Neural cell (in vitro differentiated cells): ENCODE results near the gene DMXL1.

Experiments
- EP300 ChIP-seq: fragments of 450-650 bp; conservative IDR thresholded peaks from 2 replicates; pipeline ENCODE4 v1.6.1; 2014; ENCODE audit warnings: antibody characterized with exemption, mild to moderate bottlenecking, moderate library complexity; ENCODE audit not compliant: poor library complexity, severe bottlenecking
- EZH2 ChIP-seq: fragments of 200-600, 300-800 bp; shearing (Covaris generic), sonication (generic); IDR thresholded peaks from 2 replicates; pipeline ENCODE4 v1.6.1; 2014; ENCODE audit warnings: antibody characterized with exemption, low read length, borderline replicate concordance, mild to moderate bottlenecking; ENCODE audit not compliant: insufficient read depth, poor library complexity, severe bottlenecking
- REST ChIP-seq: IDR thresholded peaks from 2 replicates; pipeline ENCODE4 v1.6.1; 2012; ENCODE audit warnings: borderline replicate concordance
- TF ChIP-seq, protein P1 (sequence below): fragments of 450-650 bp; IDR thresholded peaks from 2 replicates; pipeline ENCODE4 v1.5.1; 2014; ENCODE audit warnings: antibody characterized with exemption, mild to moderate bottlenecking, moderate library complexity; ENCODE audit not compliant: poor library complexity, severe bottlenecking

DNA sequence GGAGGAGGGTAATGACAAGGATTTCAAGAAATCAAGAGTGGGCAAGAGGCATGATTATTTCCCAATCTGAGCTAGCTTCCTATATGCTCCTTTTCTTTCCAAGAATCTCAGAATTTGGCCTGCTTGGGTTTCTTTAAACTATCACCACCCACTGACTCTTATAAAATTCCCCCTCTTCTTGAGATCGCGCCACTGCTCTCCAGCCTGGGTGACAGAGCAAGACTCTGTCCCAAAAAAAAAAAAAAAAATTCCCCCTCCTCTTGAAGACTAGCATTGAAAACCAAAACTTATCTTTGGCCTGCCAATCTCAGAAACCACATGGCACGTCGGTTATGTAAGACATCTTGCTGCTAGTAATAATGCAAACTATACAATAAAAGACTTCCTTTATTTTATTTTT, 3.4 kb upstream of the DMXL1 start:
- TF ChIP-seq, protein P1, sequence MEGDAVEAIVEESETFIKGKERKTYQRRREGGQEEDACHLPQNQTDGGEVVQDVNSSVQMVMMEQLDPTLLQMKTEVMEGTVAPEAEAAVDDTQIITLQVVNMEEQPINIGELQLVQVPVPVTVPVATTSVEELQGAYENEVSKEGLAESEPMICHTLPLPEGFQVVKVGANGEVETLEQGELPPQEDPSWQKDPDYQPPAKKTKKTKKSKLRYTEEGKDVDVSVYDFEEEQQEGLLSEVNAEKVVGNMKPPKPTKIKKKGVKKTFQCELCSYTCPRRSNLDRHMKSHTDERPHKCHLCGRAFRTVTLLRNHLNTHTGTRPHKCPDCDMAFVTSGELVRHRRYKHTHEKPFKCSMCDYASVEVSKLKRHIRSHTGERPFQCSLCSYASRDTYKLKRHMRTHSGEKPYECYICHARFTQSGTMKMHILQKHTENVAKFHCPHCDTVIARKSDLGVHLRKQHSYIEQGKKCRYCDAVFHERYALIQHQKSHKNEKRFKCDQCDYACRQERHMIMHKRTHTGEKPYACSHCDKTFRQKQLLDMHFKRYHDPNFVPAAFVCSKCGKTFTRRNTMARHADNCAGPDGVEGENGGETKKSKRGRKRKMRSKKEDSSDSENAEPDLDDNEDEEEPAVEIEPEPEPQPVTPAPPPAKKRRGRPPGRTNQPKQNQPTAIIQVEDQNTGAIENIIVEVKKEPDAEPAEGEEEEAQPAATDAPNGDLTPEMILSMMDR = no peak
- TF ChIP-seq EP300 (no peak), EZH2 (no peak), REST (no peak)
